Gastroesophageal sphincter (tissue), 4 donors: ENCODE data around the gene CELA1. TPM values are rescaled to one million over a fixed set of nuclear protein-coding genes. Genes with fewer than 3 reads are reported as not detected.
"Not testable (repeated sequence)": the region's sequence is repeated elsewhere in the genome, so short reads cannot be mapped to it uniquely, and the experiment has no call there.

Experiments used
- ATAC-seq: fragments of 150-250 bp; one replicate; pipeline ENCODE4 v1.9.1; 2016; ENCODE audit warnings: mild to moderate bottlenecking, moderate library complexity
- H3K27ac ChIP-seq, 4 donors: fragments of 200-600 bp; sonication (generic) in 3 of 4; 1 replicate in 3 of 4; 2 replicates in 1 of 4; pipeline ENCODE4 v1.5.1; 2016 to 2019
- H3K27me3 ChIP-seq: fragments of 200-600 bp; sonication (generic); one replicate; pipeline ENCODE4 v1.5.1; 2019
- H3K36me3 ChIP-seq, 2 donors: fragments of 200-600 bp; sonication (generic); one replicate each; pipeline ENCODE4 v1.5.1; 2019; ENCODE audit warnings: control low read depth in 1 of 2
- H3K4me1 ChIP-seq, 3 donors: fragments of 200-600 bp; sonication (generic); 1 replicate in 2 of 3; 2 replicates in 1 of 3; pipeline ENCODE4 v1.5.1; 2016 to 2019; ENCODE audit warnings: control low read depth in 2 of 3
- H3K4me3 ChIP-seq, 2 donors: fragments of 200-600 bp; sonication (generic); one replicate each; pipeline ENCODE4 v1.5.1; 2019; ENCODE audit warnings: mild to moderate bottlenecking in 1 of 2, moderate library complexity in 1 of 2
- H3K9me3 ChIP-seq, 3 donors: fragments of 200-600 bp; sonication (generic); one replicate each; pipeline ENCODE4 v1.5.1; 2017 to 2019; ENCODE audit warnings: control low read depth in 2 of 3
- EP300 ChIP-seq: sonication (generic); formaldehyde crosslinking; IDR thresholded peaks from one replicate; pipeline ENCODE4 v1.6.1; 2017; ENCODE audit warnings: antibody characterized with exemption, mild to moderate bottlenecking
- POLR2A ChIP-seq, 2 donors: fragments of 450-650 bp; IDR thresholded peaks; one replicate each; pipeline ENCODE4 v1.6.1; 2017; ENCODE audit warnings: antibody characterized with exemption in 2 of 2, mild to moderate bottlenecking in 2 of 2, moderate library complexity in 1 of 2
- POLR2AphosphoS5 ChIP-seq: sonication (generic); formaldehyde crosslinking; IDR thresholded peaks from one replicate; pipeline ENCODE4 v1.6.1; 2017; ENCODE audit warnings: antibody characterized with exemption
- WGBS, 2 donors: methylation state at CpG; one replicate each; pipeline ENCODE4 v1.1.5; 2018; ENCODE audit warnings: low coverage in 1 of 2; 5-methylcytosine and 5-hydroxymethylcytosine counted together
- total RNA-seq, 4 donors: library from RNA; depleted of rRNA; stranded (reverse); fragments of >200 nt; gene quantifications; one replicate each; pipeline ENCODE4 v1.1.0, GENCODE V29; 2016
- TF ChIP-seq, protein P1 (sequence below), 4 experiments: fragments of 200-600 bp in 2 of 4; fragments of 450-650 bp in 2 of 4; sonication (generic) in 1 of 4; IDR thresholded peaks; one replicate each; pipeline ENCODE4 v1.5.1; 2017 to 2019; ENCODE audit warnings: antibody characterized with exemption in 4 of 4, mild to moderate bottlenecking in 2 of 4, moderate library complexity in 2 of 4

The CELA1 gene
- total RNA-seq, 4 donors from 2014 or later: not detected

DNA sequence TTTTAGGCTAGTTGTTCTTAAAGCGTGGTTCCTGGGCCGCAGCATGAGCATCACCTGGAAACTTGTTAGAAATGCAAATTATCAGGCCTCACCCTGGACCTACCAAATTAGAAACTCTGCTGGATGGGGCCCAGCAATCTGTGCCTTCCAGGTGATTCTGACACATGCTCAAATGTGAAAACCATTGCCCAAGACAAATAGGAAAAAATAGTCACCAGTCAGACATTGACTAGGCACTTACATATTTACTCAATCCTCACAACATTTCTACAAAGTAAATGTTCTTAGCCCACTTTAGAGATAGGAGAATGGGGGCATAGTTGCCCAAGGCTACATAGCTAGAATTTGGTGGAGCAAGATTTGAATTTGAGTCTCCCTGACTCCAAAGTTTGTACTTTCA is 3.3 kb downstream of the CELA1 start:
- Histone ChIP-seq H3K36me3 (no peaks in the 10 kb centered on the region), H3K4me3 (no peak overlapping the region), H3K4me1 (peaks cover 0 to 4% (median 3%) of the 10 kb centered on the region in 3 donors), H3K9me3 (no peaks in the 10 kb centered on the region), H3K27me3 (no peaks in the 10 kb centered on the region), H3K27ac (no peak overlapping the region)
- TF ChIP-seq, protein P1, sequence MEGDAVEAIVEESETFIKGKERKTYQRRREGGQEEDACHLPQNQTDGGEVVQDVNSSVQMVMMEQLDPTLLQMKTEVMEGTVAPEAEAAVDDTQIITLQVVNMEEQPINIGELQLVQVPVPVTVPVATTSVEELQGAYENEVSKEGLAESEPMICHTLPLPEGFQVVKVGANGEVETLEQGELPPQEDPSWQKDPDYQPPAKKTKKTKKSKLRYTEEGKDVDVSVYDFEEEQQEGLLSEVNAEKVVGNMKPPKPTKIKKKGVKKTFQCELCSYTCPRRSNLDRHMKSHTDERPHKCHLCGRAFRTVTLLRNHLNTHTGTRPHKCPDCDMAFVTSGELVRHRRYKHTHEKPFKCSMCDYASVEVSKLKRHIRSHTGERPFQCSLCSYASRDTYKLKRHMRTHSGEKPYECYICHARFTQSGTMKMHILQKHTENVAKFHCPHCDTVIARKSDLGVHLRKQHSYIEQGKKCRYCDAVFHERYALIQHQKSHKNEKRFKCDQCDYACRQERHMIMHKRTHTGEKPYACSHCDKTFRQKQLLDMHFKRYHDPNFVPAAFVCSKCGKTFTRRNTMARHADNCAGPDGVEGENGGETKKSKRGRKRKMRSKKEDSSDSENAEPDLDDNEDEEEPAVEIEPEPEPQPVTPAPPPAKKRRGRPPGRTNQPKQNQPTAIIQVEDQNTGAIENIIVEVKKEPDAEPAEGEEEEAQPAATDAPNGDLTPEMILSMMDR (IDR thresholded peaks at IDR 0.05): no peak
- TF ChIP-seq EP300 (no peak), POLR2AphosphoS5 (no peak), POLR2A (IDR thresholded peaks at IDR 0.05) (no peak)
- 100% methylated on average over 1 to 2 of the region's 2 CpGs for WGBS, 2 donors
- ATAC-seq: no peak

DNA sequence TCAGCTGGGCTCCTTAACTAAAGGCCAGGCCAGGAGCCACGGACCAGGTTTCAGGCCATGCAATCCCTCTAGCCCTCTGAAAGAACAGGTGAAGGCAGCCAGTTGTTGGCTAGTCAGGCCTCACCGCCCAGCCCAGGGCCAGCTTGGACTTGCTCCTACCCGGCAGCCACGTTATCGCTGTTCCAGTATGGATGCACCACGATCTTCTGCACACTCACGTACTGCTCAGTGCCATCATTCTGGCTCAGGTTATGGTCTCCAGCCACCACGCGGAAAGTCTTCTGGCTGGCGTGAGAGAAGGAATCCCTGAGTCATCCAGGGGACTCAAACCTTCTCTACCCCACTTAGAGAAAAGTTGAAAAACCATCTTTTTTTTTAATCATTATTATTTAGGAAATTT is 4.1 kb downstream of the CELA1 start:
- no peak for TF ChIP-seq POLR2AphosphoS5
- TF ChIP-seq, protein P1 (IDR thresholded peaks at IDR 0.05): no peak
- TF ChIP-seq EP300: no peak
- TF ChIP-seq POLR2A (IDR thresholded peaks at IDR 0.05): no peak
- no peak overlapping the region for H3K27ac ChIP-seq
- H3K36me3 ChIP-seq: no peaks in the 10 kb centered on the region
- WGBS, 2 donors: 87 to 89% methylated on average over 5 to 6 of the region's 10 CpGs
- H3K4me1 ChIP-seq: peaks cover 0 to 4% (median 3%) of the 10 kb centered on the region in 3 donors
- H3K27me3 ChIP-seq: no peaks in the 10 kb centered on the region
- H3K4me3 ChIP-seq: no peak overlapping the region
- no peak for ATAC-seq
- no peaks in the 10 kb centered on the region for H3K9me3 ChIP-seq

DNA sequence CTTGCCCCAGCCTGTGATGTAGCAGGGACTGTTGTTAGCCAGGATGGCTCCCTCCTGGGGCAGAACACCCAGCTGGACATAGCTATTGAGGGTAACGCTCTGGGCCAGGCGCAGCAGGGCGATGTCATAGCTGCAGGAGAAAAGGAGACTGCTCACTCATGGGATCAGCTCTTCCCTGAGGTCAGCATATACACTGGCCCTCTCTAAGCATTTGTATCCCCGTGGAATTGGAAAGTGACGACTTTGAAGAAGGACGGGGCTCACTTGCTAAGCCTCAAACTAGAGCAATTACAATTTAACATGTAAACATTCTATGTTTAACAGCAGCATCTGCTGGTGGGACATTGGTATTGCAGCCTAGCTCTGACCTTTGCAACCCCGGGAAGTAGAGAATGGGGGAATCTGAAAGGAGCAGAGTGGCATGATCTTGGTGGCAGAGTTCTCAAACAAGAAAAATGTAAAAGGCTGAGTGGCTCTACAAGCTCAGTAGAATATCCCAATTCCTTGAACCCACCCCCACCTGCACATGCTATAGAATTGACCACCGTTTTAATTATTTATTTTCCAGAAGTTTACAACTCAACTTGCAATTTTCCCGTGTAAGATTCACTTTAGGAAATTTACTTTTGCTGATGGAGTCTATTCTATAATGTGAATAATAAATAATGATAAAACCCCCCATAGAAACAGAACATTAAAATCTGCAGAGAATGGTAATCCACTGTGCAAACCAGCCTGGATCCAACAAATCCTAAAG is 5.0 kb downstream of the CELA1 start:
- ATAC-seq: peak; percentile 79
- WGBS, 2 donors: 18 to 24% methylated on average over 6 of the region's 9 CpGs
- Histone ChIP-seq H3K4me3 (peak overlapping the region in 1 of 2 donors; percentile 21), H3K4me1 (peaks cover 0 to 4% (median 3%) of the 10 kb centered on the region in 3 donors), H3K36me3 (no peaks in the 10 kb centered on the region), H3K27me3 (no peaks in the 10 kb centered on the region), H3K27ac (peak overlapping the region in 1 of 4 donors; percentile 29), H3K9me3 (no peaks in the 10 kb centered on the region)
- TF ChIP-seq, protein P1 (IDR thresholded peaks at IDR 0.05): peak in 3 of 4 experiments; percentile 91 to 96 (median 94)
- TF ChIP-seq EP300: no peak

DNA sequence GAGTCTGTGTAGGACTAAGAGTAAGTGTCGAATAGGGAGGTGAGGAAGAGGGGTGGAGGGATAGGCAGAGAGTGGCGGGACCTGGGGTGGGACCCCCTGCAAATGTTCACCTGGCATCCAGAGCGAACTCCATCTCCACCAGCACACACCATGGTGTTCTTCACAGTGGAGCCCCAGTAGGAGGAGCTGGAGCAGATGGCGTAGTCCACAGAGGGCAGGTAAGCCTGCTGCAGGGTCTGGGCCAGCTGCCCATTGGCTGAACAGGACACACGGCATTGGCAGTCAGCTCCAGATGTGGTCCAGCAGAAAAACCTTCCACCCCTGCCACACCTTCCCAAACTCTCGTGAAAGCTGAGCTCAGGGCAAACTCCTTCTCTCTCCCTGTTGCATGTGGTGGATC is 6.7 kb downstream of the CELA1 start:
- Histone ChIP-seq H3K4me1 (peaks cover 0 to 4% (median 3%) of the 10 kb centered on the region in 3 donors), H3K4me3 (no peak overlapping the region), H3K27ac (no peak overlapping the region), H3K36me3 (no peaks in the 10 kb centered on the region), H3K27me3 (no peaks in the 10 kb centered on the region), H3K9me3 (no peaks in the 10 kb centered on the region)
- no peak for TF ChIP-seq POLR2A (IDR thresholded peaks at IDR 0.05)
- TF ChIP-seq, protein P1 (IDR thresholded peaks at IDR 0.05): no peak
- TF ChIP-seq POLR2AphosphoS5: no peak
- no peak for TF ChIP-seq EP300
- WGBS, 2 donors: 72 to 79% methylated on average over 2 to 6 of the region's 6 CpGs
- no peak for ATAC-seq

DNA sequence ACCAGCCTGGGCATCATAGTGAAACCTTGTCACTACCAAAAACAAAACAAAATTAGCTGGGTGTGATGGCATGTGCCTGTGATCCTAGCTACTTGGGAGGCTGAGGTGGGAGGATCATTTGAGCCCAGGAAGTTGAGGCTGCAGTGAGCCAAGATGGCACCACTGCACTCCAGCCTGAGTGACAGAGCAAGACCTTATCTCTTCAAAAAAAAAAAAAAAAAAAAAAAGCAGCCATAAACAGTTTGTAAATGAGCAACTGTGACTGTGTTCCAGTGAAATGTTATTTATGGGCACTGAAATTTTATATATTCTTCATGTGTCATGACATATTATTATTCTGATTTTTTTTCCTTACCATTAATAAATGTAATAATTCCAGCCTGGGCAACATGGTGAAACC is 9.1 kb downstream of the CELA1 start:
- not testable (repeated sequence) for H3K4me1 ChIP-seq, H3K36me3 ChIP-seq, H3K9me3 ChIP-seq, H3K27ac ChIP-seq, H3K4me3 ChIP-seq, H3K27me3 ChIP-seq, ATAC-seq
